GM18909 (cell line): ENCODE data around the gene REST.

Experiments
- ATAC-seq: cut with Tn5 transposase; IDR thresholded peaks from one replicate; pipeline ENCODE4 v1.9.1; 2021; ENCODE audit warnings: mild to moderate bottlenecking; ENCODE audit not compliant: unreplicated experiment, poor library complexity

Gene REST

DNA sequence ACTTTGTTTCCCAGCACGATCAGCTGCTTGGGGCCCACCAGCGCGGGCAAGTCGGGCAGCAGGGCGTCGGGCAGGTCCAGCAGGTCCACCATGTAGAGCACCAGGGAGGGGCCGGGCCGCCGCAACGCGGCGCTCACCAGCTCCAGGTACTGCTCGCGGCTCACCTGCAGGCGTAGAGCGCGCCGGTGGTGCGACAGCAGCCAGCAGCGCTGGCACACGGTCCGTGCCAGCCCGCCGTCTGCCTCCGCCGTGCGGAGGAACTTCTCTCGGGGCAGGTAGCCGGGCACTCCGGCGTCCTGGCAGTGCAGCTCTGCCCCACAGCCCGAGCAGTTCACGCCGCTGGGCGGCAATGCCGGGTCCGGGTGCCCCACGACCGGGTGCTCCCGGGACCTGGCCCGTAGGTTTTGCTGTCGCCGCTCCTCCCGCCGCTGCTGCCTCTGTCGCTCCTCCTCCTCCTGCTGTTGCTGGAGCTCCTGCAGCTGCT, 69.2 kb downstream of the REST start:
- peak; percentile 29 for ATAC-seq

DNA sequence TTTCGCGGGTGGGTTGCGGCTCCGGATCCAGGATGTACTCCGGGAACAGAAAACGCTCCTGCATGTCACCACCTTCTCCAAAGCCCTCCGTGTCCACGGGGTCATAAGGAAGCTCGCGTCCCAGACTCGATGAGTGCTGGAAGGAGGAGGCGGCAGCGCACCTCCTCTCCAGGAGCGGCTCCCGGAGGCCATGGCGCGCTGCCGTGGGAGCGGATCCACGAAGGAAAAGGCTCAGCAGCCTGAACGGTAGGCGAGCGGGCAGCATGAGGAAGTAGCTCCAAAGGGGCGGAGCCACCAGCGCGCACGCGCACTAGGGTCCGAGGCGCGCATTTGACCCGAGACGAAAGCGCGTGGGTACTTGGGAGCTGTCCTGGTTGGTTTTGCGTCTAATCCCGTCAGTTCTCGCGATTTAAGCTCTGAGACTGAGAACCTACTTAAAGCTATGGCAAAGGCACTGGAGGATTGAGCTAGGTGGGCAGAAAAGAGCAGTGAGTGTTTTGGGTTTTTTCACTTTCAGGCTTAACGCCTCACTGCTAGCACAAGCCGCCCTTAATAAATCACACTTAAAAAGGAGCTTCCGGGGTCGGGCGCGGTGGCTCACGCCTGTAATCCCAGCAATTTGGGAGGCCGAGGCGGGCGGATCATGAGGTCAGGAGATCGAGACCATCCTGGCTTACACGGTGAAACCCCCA, 69.8 kb downstream of the REST start, which contains the start of gene NOA1:
NOA1 (minus strand) TSS at position 286 of the 692 bp plus-strand sequence; CDS start at position 265, 21 bp downstream.
- peak; percentile 88 for ATAC-seq

DNA sequence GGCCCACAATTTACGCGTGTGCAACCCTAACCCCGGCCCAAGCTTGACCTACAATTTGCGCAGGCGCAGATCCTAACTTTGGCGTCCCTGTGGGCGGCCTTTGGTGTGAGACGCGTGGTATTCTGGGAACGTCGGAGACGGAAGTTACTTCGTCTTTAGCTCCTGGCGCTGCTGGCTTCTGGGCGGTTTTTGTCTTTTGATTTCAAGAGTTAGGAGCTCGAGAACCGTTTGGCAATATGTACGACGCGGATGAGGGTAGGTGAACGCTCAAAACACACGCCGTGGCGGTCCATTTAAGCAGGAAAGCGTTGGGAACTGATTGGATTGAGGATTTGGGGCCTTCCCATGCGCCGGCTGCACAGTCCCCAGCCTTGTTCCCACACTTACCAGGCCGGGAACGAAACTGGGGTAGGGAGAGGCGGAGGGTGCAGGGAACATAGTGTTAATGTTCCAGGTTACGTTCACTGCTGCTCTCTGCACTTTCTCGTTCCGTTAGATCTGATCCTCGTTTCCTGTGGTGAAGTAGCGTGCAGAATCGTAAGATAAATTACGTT, 71.1 kb downstream of the REST start, which contains the start of gene POLR2B:
POLR2B (plus strand) TSS at position 147 of the 554 bp plus-strand sequence; CDS start at position 237, 90 bp downstream.
- peak; percentile 54 for ATAC-seq

DNA sequence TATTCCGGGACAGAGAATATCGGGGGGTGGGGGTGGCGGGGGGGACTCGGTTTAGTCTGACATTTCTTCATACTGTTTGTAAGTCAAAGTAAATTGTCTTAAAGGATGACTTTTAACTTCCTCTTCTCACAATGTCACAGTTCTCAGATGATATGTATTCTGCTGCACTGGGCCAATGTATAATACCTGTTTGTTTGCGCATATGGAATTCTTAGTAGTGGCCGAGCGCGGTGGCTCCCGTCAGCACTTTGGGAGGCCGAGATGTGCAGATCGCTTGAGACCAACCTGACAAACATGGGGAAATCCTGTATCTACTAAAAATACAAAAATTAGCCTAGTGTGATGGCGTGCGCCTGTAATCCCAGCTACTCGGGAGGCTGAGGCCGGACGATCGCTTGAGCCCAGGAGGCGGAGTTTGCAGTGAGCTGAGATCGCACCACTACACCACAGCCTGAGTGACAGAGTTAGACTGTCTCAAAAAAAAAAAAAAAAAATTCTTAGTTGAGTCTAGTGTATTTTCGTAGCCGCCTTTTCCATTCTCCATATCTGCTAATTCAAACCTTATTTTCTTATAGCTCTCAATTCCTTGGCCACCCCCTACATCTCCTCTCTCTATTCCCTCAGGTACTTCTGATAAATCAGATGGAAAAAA, 71.8 kb downstream of the REST start:
- ATAC-seq: no peak

DNA sequence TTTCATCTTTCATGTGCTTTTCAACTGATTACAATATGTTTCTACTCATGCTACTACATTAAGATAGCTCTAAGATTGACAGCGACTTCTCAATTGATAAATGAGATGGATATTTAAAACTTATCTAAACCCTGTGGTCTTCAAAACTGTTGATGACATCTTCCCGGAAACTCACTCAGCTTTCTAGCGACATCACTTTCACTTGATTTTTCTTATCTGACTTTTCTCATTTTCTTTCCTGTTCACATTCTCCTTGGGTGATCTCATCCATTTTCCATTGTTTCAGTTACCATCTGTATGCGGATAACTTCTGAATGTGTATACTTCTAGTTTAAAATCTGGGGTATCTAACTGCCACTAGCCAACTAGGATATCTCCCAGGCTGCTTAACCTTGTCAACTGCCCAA, 74.1 kb downstream of the REST start:
- ATAC-seq: no peak

DNA sequence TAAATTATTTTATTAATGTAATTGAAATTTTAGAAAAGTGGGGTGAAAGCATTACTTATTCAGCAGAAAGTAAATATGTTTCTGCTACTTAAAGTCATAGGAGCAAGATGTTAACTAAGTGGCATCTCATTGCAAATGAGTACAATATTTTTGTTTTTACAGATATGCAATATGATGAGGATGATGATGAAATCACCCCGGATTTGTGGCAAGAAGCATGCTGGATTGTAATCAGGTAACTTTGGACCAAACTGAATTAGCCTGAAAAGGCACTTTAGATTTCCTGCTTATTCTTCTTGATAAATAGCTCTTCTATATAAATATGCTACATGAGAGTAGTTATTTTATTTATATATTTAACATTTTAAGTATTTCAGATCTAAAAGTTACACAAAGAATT, 78.5 kb downstream of the REST start:
- ATAC-seq: no peak

DNA sequence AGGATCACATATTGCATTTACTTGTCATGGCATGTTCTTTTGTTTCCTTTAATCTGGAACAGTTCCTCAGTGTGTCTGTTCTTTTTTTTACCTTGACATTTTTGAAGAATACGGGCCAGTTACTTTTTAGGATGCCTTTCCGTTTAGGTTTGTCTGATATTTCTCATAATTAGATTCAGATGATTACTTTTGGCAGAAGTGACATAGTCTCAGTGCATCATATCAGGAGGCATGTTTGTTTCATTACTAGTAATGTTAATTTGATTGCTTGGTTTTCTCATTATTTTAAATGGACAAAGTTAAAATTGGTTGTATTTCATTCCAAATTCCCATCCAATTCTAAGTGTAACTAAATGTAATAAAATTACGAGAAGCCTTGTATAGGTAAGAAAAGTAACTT, 79.3 kb downstream of the REST start:
- no peak for ATAC-seq

DNA sequence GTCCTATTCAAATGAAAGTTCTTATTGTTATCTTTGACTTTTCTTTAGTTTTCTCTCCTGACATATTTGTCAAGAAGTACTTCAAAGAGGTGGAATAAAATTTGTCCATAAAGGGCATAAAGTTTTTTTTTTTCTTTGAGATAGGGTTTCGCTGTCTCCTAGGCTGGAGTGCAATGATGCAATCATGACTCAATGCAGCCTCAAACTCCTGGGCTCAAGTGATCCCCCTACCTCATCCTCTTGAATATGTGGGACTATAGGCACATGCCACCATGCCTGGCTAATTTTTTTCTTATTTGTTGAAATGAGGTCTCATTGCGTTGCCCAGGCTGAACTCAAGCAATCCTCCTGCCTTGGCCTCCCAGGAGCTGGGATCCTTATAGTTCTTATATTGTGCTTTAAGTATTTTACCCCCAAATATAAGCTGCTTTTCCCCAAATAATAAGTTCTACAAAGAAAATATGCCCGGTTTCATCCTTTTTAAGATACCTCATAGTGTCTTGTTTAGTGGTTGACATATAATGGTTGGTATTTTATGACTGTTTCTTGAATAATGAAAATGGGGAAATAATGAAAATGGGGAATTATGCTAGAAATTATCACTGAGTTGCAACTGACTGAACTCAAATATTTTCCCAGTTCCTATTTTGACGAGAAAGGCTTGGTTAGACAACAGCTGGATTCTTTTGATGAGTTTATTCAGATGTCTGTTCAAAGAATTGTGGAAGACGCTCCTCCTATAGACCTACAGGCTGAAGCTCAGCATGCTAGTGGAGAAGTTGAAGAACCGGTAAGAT, 82.6 kb downstream of the REST start:
- no peak for ATAC-seq

DNA sequence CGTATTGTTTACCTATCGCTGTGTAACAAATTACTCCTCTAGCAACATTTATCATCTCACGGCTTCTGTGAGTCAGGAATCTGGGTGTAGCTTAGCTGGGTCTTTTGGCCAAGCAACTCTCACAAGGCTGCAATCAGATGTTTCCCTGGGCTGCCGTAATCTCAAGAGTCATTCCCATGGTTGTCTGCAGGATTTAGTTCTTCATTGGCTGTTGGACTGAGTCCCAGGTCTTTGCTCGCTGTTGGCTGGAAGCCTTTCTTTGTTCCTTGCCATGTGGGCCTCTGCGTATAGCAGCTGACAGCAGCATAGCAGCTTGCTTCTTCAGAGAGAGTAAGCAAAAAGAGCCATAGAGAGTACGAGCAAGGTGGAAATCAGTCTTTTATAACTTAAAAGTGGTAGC, 87.8 kb downstream of the REST start:
- no peak for ATAC-seq

DNA sequence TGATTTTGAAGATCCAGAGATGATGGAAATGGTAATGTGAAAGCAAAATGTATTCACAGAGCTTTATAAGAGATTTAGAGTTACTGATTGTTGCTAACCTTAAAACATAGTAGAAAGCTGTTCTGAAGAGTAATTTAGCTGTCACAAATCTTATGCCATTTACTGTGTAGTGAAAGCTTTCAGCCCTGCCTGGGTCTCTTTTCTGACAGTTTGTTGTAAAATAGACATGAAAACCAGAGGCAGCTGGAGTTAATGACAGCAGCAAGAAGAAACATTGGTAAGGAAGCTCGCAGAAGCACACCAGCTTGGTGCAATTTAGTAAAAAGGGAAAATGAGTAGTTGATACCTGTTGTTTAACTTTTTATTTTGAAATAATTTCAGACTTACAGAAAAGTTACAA, 92.1 kb downstream of the REST start:
- ATAC-seq: no peak

DNA sequence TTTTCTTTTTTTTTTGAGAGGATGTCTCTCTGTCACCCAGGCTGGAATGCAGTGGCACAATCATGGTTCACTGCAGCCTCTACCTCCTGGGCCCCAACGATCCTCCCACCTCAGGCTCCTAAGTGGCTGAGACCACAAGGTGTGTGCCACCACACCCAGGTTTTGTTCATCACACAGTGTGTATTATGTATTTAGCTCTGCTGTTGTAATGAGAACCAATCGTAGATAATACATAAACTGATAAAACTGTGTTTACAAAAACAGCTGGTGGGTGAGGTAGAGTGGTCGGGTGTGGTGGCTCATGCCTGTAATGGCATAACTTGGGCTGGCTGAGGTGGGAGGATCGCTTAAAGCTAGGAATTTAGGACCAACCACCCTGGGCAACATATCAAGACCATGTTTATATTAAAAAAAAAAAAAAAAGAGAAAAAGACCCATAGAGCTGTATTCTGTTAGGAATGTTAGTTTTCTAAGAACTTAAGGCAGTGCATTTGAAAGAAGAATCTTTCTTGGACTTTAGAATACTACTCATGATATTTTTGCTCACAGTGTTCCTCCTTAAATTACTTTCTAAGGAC, 105.9 kb downstream of the REST start:
- no peak for ATAC-seq
